H1 (cell line): ENCODE measurements around the gene HIPK3. TPM values are rescaled to one million over a fixed set of nuclear protein-coding genes. Genes with fewer than 3 reads are reported as not detected.

Experiments
- CTCF ChIA-PET: fragments of 300-600 bp; sonication (Branson Sonifier 250); formaldehyde crosslinking; loops from one replicate; lab custom pipeline; 2021; ENCODE audit not compliant: partially characterized antibody; lab: Charles Lee
- POLR2A ChIA-PET: fragments of 300-600 bp; sonication (Branson Sonifier 250); formaldehyde crosslinking; loops from one replicate; lab custom pipeline; 2021; ENCODE audit warnings: inconsistent platforms; ENCODE audit not compliant: partially characterized antibody; lab: Charles Lee
- DNase-seq, 2 experiments: peaks; one replicate each; pipeline versions ENCODE4 v3.0.0 to v3.0.0-alpha.2; 2010 to 2022; ENCODE audit warnings: low spot score in 2 of 2, low read depth in 1 of 2, mixed read lengths in 1 of 2
- FAIRE-seq: peaks from 2 replicates; lab custom pipeline; 2011; peaks lifted over from hg19 to GRCh38; lab: Jason Lieb, UNC
- H2AFZ ChIP-seq: 2 replicates; pipeline ENCODE4 v1.8.1; 2012; ENCODE audit warnings: low read length, inconsistent platforms
- H2AK5ac ChIP-seq: 2 replicates; pipeline ENCODE4 v1.6.1; 2013; ENCODE audit warnings: low read depth, low read length
- H2BK120ac ChIP-seq: replicated peaks from 2 replicates; pipeline ENCODE3; 2013; ENCODE audit warnings: low read depth, low read length, inconsistent platforms
- H2BK12ac ChIP-seq: 2 replicates; pipeline ENCODE4 v1.6.1; 2013; ENCODE audit warnings: low read depth, low read length
- H2BK15ac ChIP-seq: 2 replicates; pipeline ENCODE4 v1.6.1; 2013; ENCODE audit warnings: low read length
- H2BK20ac ChIP-seq: 2 replicates; pipeline ENCODE4 v1.6.1; 2013; ENCODE audit warnings: low read length
- H2BK5ac ChIP-seq: 2 replicates; pipeline ENCODE4 v1.6.1; 2013; ENCODE audit warnings: low read depth, low read length
- H3K14ac ChIP-seq: 2 replicates; pipeline ENCODE4 v1.6.1; 2013; ENCODE audit warnings: inconsistent platforms; ENCODE audit not compliant: insufficient read length
- H3K18ac ChIP-seq: 2 replicates; pipeline ENCODE4 v1.6.1; 2013; ENCODE audit warnings: low read length; ENCODE audit errors: extremely low read depth
- H3K23ac ChIP-seq: 2 replicates; pipeline ENCODE4 v1.6.1; 2013; ENCODE audit warnings: inconsistent platforms; ENCODE audit not compliant: insufficient read length
- H3K23me2 ChIP-seq: 2 replicates; pipeline ENCODE4 v1.6.1; 2013; ENCODE audit warnings: low read depth, low read length
- H3K27ac ChIP-seq: 2 replicates; pipeline ENCODE4 v1.6.1; 2011; ENCODE audit warnings: low read depth, low read length, inconsistent platforms
- H3K27me3 ChIP-seq, 4 experiments: replicated peaks in 1 of 4; 1 replicate in 1 of 4; 2 replicates in 3 of 4; pipeline versions ENCODE4 v1.6.1 to v1.8.1; 2011 to 2013; ENCODE audit warnings: low read length in 3 of 4, mild to moderate bottlenecking in 3 of 4, inconsistent platforms in 2 of 4, mixed read lengths in 2 of 4, moderate library complexity in 1 of 4; ENCODE audit not compliant: control insufficient read depth in 3 of 4, insufficient read depth in 3 of 4; ENCODE audit errors: extremely low read depth in 1 of 4
- H3K36me3 ChIP-seq, 4 experiments: 2 replicates each; pipeline versions ENCODE4 v1.6.1 to v1.8.1; 2011 to 2013; ENCODE audit warnings: mild to moderate bottlenecking in 4 of 4, low read length in 3 of 4, moderate library complexity in 2 of 4, control low read depth in 1 of 4, inconsistent platforms in 1 of 4; ENCODE audit not compliant: insufficient read depth in 4 of 4, control insufficient read depth in 2 of 4
- H3K4ac ChIP-seq: replicated peaks from 2 replicates; pipeline ENCODE3; 2013; ENCODE audit warnings: low read length, low read depth, mixed read lengths, inconsistent platforms; ENCODE audit not compliant: insufficient read length
- H3K4me1 ChIP-seq, 4 experiments: replicated peaks in 1 of 4; 1 replicate in 1 of 4; 2 replicates in 3 of 4; pipeline versions ENCODE4 v1.6.1 to v1.8.1; 2011 to 2013; ENCODE audit warnings: low read length in 3 of 4, inconsistent platforms in 2 of 4, mixed read lengths in 1 of 4; ENCODE audit not compliant: insufficient read depth in 4 of 4, control insufficient read depth in 3 of 4
- H3K4me2 ChIP-seq, 2 experiments: 2 replicates each; pipeline versions ENCODE4 v1.6.1 to v1.8.1; 2011 to 2013; ENCODE audit warnings: low read depth in 2 of 2, low read length in 2 of 2, control low read depth in 1 of 2, inconsistent platforms in 1 of 2, mild to moderate bottlenecking in 1 of 2; ENCODE audit not compliant: insufficient read depth in 1 of 2
- H3K4me3 ChIP-seq, 4 experiments: fragments of 200-600, 300-600 bp in 1 of 4; sonication (generic), shearing (Covaris generic), sonication (Bioruptor Twin) in 1 of 4; 2 replicates each; pipeline versions ENCODE4 v1.5.1 to v1.8.1; 2011 to 2016; ENCODE audit warnings: low read length in 4 of 4, low read depth in 3 of 4, control low read depth in 2 of 4, inconsistent platforms in 2 of 4, mild to moderate bottlenecking in 2 of 4, mixed read lengths in 1 of 4, moderate library complexity in 1 of 4; ENCODE audit not compliant: insufficient read depth in 2 of 4; ENCODE audit errors: extremely low read depth in 1 of 4
- H3K56ac ChIP-seq: replicated peaks from 2 replicates; pipeline ENCODE3; 2013; ENCODE audit warnings: low read depth, mild to moderate bottlenecking, mixed read lengths, low read length, inconsistent platforms; ENCODE audit not compliant: insufficient read length
- H3K79me1 ChIP-seq: 2 replicates; pipeline ENCODE4 v1.6.1; 2013; ENCODE audit warnings: low read depth, low read length, control low read depth
- H3K79me2 ChIP-seq, 2 experiments: 2 replicates each; pipeline versions ENCODE4 v1.6.1 to v1.8.1; 2012 to 2013; ENCODE audit warnings: low read length in 2 of 2, mild to moderate bottlenecking in 2 of 2, inconsistent platforms in 1 of 2; ENCODE audit not compliant: insufficient read depth in 2 of 2, control insufficient read depth in 1 of 2
- H3K9ac ChIP-seq, 4 experiments: replicated peaks in 1 of 4; 1 replicate in 1 of 4; 2 replicates in 3 of 4; pipeline versions ENCODE4 v1.6.1 to v1.8.1; 2011 to 2013; ENCODE audit warnings: low read depth in 3 of 4, low read length in 3 of 4, control low read depth in 2 of 4, mild to moderate bottlenecking in 2 of 4, moderate library complexity in 2 of 4, inconsistent platforms in 1 of 4; ENCODE audit errors: extremely low read depth in 1 of 4
- H3K9me3 ChIP-seq, 2 experiments: 2 replicates each; pipeline versions ENCODE4 v1.6.1 to v1.8.1; 2012 to 2013; ENCODE audit warnings: mild to moderate bottlenecking in 2 of 2, moderate library complexity in 2 of 2, control low read depth in 1 of 2, inconsistent platforms in 1 of 2, low read depth in 1 of 2, low read length in 1 of 2, mixed read lengths in 1 of 2; ENCODE audit not compliant: insufficient read depth in 2 of 2
- H4K20me1 ChIP-seq, 2 experiments: replicated peaks in 1 of 2; 2 replicates each; pipeline versions ENCODE3 to v1.8.1; 2011 to 2013; ENCODE audit warnings: inconsistent platforms in 2 of 2, low read length in 2 of 2, mild to moderate bottlenecking in 1 of 2; ENCODE audit not compliant: insufficient read depth in 2 of 2, control insufficient read depth in 1 of 2
- H4K5ac ChIP-seq: 2 replicates; pipeline ENCODE4 v1.6.1; 2013; ENCODE audit warnings: low read length, low read depth, mixed read lengths, inconsistent platforms; ENCODE audit not compliant: insufficient read length
- H4K8ac ChIP-seq: 2 replicates; pipeline ENCODE4 v1.8.0; 2013; ENCODE audit warnings: mild to moderate bottlenecking, moderate library complexity, low read length, inconsistent platforms; ENCODE audit not compliant: insufficient read depth; ENCODE audit errors: extremely low read depth
- H4K91ac ChIP-seq: replicated peaks from 2 replicates; pipeline ENCODE3; 2013; ENCODE audit warnings: low read length, mixed read lengths, inconsistent platforms; ENCODE audit not compliant: insufficient read length
- CEBPB ChIP-seq: IDR thresholded peaks from 2 replicates; pipeline ENCODE4 v1.6.1; 2012; ENCODE audit warnings: low read depth, low read length
- CHD1 ChIP-seq: IDR thresholded peaks from 2 replicates; pipeline ENCODE4 v1.6.1; 2012; ENCODE audit warnings: low read depth, low read length, improper control_type of control experiment
- FOSL1 ChIP-seq: IDR thresholded peaks from 2 replicates; pipeline ENCODE4 v1.6.1; 2011; ENCODE audit warnings: mild to moderate bottlenecking, low read depth, low read length, moderate library complexity; ENCODE audit not compliant: insufficient read depth
- HDAC2 ChIP-seq, 2 experiments: fragments of 300-600 bp in 1 of 2; sonication (generic) in 1 of 2; IDR thresholded peaks; 2 replicates each; pipeline ENCODE4 v1.6.1; 2011 to 2012; ENCODE audit warnings: low read depth in 2 of 2, low read length in 2 of 2, mild to moderate bottlenecking in 2 of 2, moderate library complexity in 2 of 2, borderline replicate concordance in 1 of 2, inconsistent platforms in 1 of 2
- KDM5A ChIP-seq: fragments of 200-600 bp; IDR thresholded peaks from 2 replicates; pipeline ENCODE4 v1.7.1; 2012; ENCODE audit warnings: mild to moderate bottlenecking, low read length, inconsistent platforms, mixed read lengths
- MAFK ChIP-seq: IDR thresholded peaks from 2 replicates; pipeline ENCODE4 v1.6.1; 2012; ENCODE audit warnings: low read depth, mild to moderate bottlenecking, improper control_type of control experiment, low read length
- RBBP5 ChIP-seq: IDR thresholded peaks from 2 replicates; pipeline ENCODE4 v1.7.1; 2012; ENCODE audit warnings: low read depth, mild to moderate bottlenecking, inconsistent platforms, low read length, moderate library complexity, borderline replicate concordance
- RNF2 ChIP-seq: fragments of 200-900, 300-1000 bp; sonication (generic); IDR thresholded peaks from 2 replicates; pipeline ENCODE4 v1.7.1; 2016; ENCODE audit warnings: borderline replicate concordance, low read depth, mild to moderate bottlenecking, antibody characterized with exemption, low read length; ENCODE audit not compliant: poor library complexity, severe bottlenecking; ENCODE audit errors: missing control alignments
- SAP30 ChIP-seq: fragments of 300-600 bp; sonication (generic); IDR thresholded peaks from 2 replicates; pipeline ENCODE4 v1.7.1; 2012; ENCODE audit warnings: low read length, moderate library complexity, mild to moderate bottlenecking, inconsistent platforms; ENCODE audit not compliant: insufficient read depth, insufficient replicate concordance
- YY1 ChIP-seq: IDR thresholded peaks from 2 replicates; pipeline ENCODE4 v1.6.1; 2011; ENCODE audit warnings: low read depth, mild to moderate bottlenecking, low read length
- ZNF274 ChIP-seq: IDR thresholded peaks from 2 replicates; pipeline ENCODE4 v1.7.0; 2012; ENCODE audit warnings: low read length, borderline replicate concordance; ENCODE audit errors: extremely low read depth
- WGBS, 2 experiments: shearing (Covaris generic) in 1 of 2; methylation state at CpG; one replicate each; pipeline versions ENCODE4 v1.1.6 to v1.1.7; 2013 to 2015; ENCODE audit warnings: low lambda C conversion rate in 2 of 2, mixed read lengths in 2 of 2, inconsistent platforms in 1 of 2, low coverage in 1 of 2, missing lambda C conversion rate in 1 of 2; ENCODE audit not compliant: insufficient replicate concordance in 2 of 2, insufficient coverage in 1 of 2, insufficient read length in 1 of 2; ENCODE audit errors: extremely low coverage in 1 of 2, missing lambda C conversion rate in 1 of 2; 5-methylcytosine and 5-hydroxymethylcytosine counted together
- polyA plus RNA-seq, 7 experiments: library from polyadenylated mRNA; depleted of rRNA in 3 of 7; stranded (reverse) in 5 of 7; unstranded in 2 of 7; fragments of >200 nt in 5 of 7; fragments of 200-250 nt in 2 of 7; gene quantifications; 1 replicate in 5 of 7; 2 replicates in 1 of 7; 4 replicates in 1 of 7; pipeline versions ENCODE4 v1.2.1 to v1.2.3, GENCODE V29; 2011 to 2013; ENCODE audit warnings: missing spikeins in 2 of 7, mixed read lengths in 2 of 7
- total RNA-seq: library from RNA; stranded (reverse); fragmentation: NEBNext Ultra II Directional; extraction: Animal tissue kit (Norgen Biotek cat#: 25700); gene quantifications from 2 replicates; pipeline ENCODE4 v1.2.1, GENCODE V29; 2021

Gene HIPK3
- total and polyA plus RNA-seq, 2 of the 8 experiments (the other 6 are each of a cell fraction or from before 2014, with no cell fraction given), result 5.0 to 22.3 TPM

DNA sequence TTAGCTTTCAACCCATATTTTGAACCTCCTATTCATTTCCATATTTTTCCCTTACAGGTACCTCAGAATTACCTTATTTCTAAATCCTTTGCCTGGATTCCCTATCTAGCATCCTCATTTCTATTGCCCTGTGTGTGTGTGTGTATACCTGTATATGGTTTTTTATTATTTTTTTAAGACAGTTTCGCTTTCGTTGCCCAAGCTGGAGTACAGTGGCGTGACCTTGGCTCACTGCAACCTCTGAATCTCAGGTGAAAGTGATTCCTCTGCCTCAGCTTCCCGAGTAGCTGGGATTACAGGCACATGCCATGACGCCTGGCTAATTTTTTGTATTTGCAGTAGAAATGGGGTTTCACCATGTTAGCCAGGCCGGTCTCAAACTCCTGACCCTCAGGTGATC is 12.6 kb downstream of the HIPK3 start:
- H3K18ac ChIP-seq, result no peak overlapping the region
- H3K79me2 ChIP-seq, result peaks cover 0 to 72% of the 10 kb centered on the region in 2 experiments; a peak in 2 of 4 replicates
- no peak overlapping the region for H3K56ac ChIP-seq
- no peak overlapping the region for H4K91ac ChIP-seq
- H3K23ac ChIP-seq, result no peak overlapping the region
- TF ChIP-seq RNF2 (no peak), CHD1 (no peak), CEBPB (no peak), HDAC2 (IDR thresholded peaks at IDR 0.05; ENCODE audit: borderline replicate concordance in 1 of 2, low read depth in 2 of 2, low read length in 2 of 2) (no peak), RBBP5 (no peak), SAP30 (no peak), ZNF274 (no peak), YY1 (no peak), MAFK (no peak), KDM5A (no peak), FOSL1 (no peak)
- no peak for FAIRE-seq
- no peak overlapping the region for H2BK12ac ChIP-seq
- no peaks in the 10 kb centered on the region for H3K9me3 ChIP-seq
- ChIA-PET CTCF (interaction anchor here (0.6 kb wide), 1 partner anchor 205 kb away, joined by 3 read pairs; no protein-coding TSS in a partner anchor), POLR2A (no interaction called here)
- no peaks in the 10 kb centered on the region for H3K36me3 ChIP-seq
- H3K4me3 ChIP-seq, result no peak overlapping the region
- H3K4me1 ChIP-seq, result no peaks in the 10 kb centered on the region
- H4K20me1 ChIP-seq, result peaks cover 0 to 2% of the 10 kb centered on the region in 2 experiments
- no peak overlapping the region for H2BK20ac ChIP-seq
- H2AK5ac ChIP-seq, result no peak overlapping the region
- H2BK5ac ChIP-seq, result no peak overlapping the region
- H3K9ac ChIP-seq, result no peak overlapping the region
- H3K23me2 ChIP-seq, result no peaks in the 10 kb centered on the region
- no peak overlapping the region for H3K4ac ChIP-seq
- H4K5ac ChIP-seq, result no peak overlapping the region
- no peak overlapping the region for H3K4me2 ChIP-seq
- no peak overlapping the region for H2BK120ac ChIP-seq
- no peak overlapping the region for H2BK15ac ChIP-seq
- WGBS, 2 experiments, result 93% methylated on average over 6 of the region's 6 CpGs; no CpG with 5 or more reads in 1 of the 2 experiments
- H3K79me1 ChIP-seq, result no peaks in the 10 kb centered on the region; the same call in 1 of the 2 replicates
- H4K8ac ChIP-seq, result no peak overlapping the region
- no peaks in the 10 kb centered on the region for H3K27me3 ChIP-seq
- no peak overlapping the region for H3K14ac ChIP-seq
- H2AFZ ChIP-seq, result no peak overlapping the region
- no peak for DNase-seq
- no peak overlapping the region for H3K27ac ChIP-seq
